ENCODE results near the gene COX7A2. TPM values are rescaled to one million over a fixed set of nuclear protein-coding genes. Genes with fewer than 3 reads are reported as not detected.

The COX7A2 gene
- total RNA-seq (100 to 1,000 TPM; 763 to 921 (median 836) TPM), polyA plus RNA-seq (2,071 TPM)
- long read RNA-seq, donor 1, transcript COX7A2-202 (4 exons, 773 nt) = major isoform, 169 of 174 reads
- long read RNA-seq, donor 1, partial matches to known transcripts = 2 of 174 reads
- long read RNA-seq, donor 1, other reads (novel, unspliced or antisense) = 2 of 174 reads
- long read RNA-seq, donor 2, transcript COX7A2-202 (4 exons, 773 nt) = major isoform, 188 of 199 reads
- long read RNA-seq, donor 2, partial matches to known transcripts = 2 of 199 reads
- long read RNA-seq, donor 2, other reads (novel, unspliced or antisense) = 9 of 199 reads
- long read RNA-seq, donor 3, transcript COX7A2-202 (4 exons, 773 nt) = major isoform, 53 of 56 reads
- long read RNA-seq, donor 3, partial matches to known transcripts = 1 of 56 reads
- long read RNA-seq, donor 3, other reads (novel, unspliced or antisense) = 2 of 56 reads
- long read RNA-seq, donor 4, transcript COX7A2-202 (4 exons, 773 nt) = major isoform, 97 of 101 reads
- long read RNA-seq, donor 4, partial matches to known transcripts = 2 of 101 reads
- long read RNA-seq, donor 4, other reads (novel, unspliced or antisense) = 1 of 101 reads

GRCh38 chr6:75243333-75244062 is at the start of gene COX7A2:
Gene COX7A2 (minus strand): TSS chr6:75243801. CDS start chr6:75243734, 67 bp downstream.
- intact Hi-C loops (cut with DNase I) = no loop called here
- no peaks in the 10 kb centered on the region for H3K9me3 ChIP-seq (ENCODE audit: control insufficient read depth, low read length)
- DNase-seq (peak; percentile 89 to 94 (median 92)), ATAC-seq (peak; percentile 98 to 99)
- WGBS = under 1% methylated on average over 36 of the region's 36 CpGs
- peaks cover 1% of the 10 kb centered on the region for H3K4me1 ChIP-seq (ENCODE audit: control insufficient read depth, insufficient read depth, low read length)
- peak within 1 kb of the TSS; percentile 90 for H3K27ac ChIP-seq (ENCODE audit: low read length)
- H3K27me3 ChIP-seq (ENCODE audit: control insufficient read depth, insufficient read depth) = no peaks in the 10 kb centered on the region
- peak within 1 kb of the TSS; percentile 80 for H3K4me3 ChIP-seq (ENCODE audit: low read length)

- peaks cover 2% of the 10 kb centered on the region for H3K4me1 ChIP-seq (ENCODE audit: control insufficient read depth, insufficient read depth, low read length)
- no peak for DNase-seq
- intact Hi-C loops (cut with DNase I) = loop anchor here in 1 of 4 donors (10.0 kb wide), 1 partner anchor 212 kb away; no protein-coding TSS in a partner anchor
- no peak for ATAC-seq
- H3K9me3 ChIP-seq (ENCODE audit: control insufficient read depth, low read length) = no peaks in the 10 kb centered on the region
- H3K27me3 ChIP-seq (ENCODE audit: control insufficient read depth, insufficient read depth) = no peaks in the 10 kb centered on the region
- no peak overlapping the region for H3K4me3 ChIP-seq (ENCODE audit: low read length)
- no peak overlapping the region for H3K27ac ChIP-seq (ENCODE audit: low read length)
- 74% methylated on average over 2 of the region's 2 CpGs for WGBS
Observed at GRCh38 chr6:75292555-75292954, 49.0 kb upstream of the COX7A2 start.

- WGBS = 60% methylated on average over 1 of the region's 1 CpG
- Histone ChIP-seq H3K4me1 (ENCODE audit: control insufficient read depth, insufficient read depth, low read length) (peaks cover 2% of the 10 kb centered on the region), H3K27ac (ENCODE audit: low read length) (no peak overlapping the region), H3K27me3 (ENCODE audit: control insufficient read depth, insufficient read depth) (no peaks in the 10 kb centered on the region), H3K9me3 (ENCODE audit: control insufficient read depth, low read length) (no peaks in the 10 kb centered on the region), H3K4me3 (ENCODE audit: low read length) (no peak overlapping the region)
- intact Hi-C loops (cut with DNase I) = loop anchor here in 1 of 4 donors (10.0 kb wide), 1 partner anchor 213 kb away; no protein-coding TSS in a partner anchor
- DNase-seq (no peak), ATAC-seq (no peak)
Observed at GRCh38 chr6:75291744-75292143, 48.1 kb upstream of the COX7A2 start.

- intact Hi-C loops (cut with DNase I) = loop anchor here in 1 of 4 donors (10.0 kb wide), 1 partner anchor 213 kb away; no protein-coding TSS in a partner anchor
- Histone ChIP-seq H3K9me3 (ENCODE audit: control insufficient read depth, low read length) (no peaks in the 10 kb centered on the region), H3K27ac (ENCODE audit: low read length) (peak overlapping the region; percentile 72), H3K4me1 (ENCODE audit: control insufficient read depth, insufficient read depth, low read length) (peaks cover 2% of the 10 kb centered on the region), H3K27me3 (ENCODE audit: control insufficient read depth, insufficient read depth) (no peaks in the 10 kb centered on the region), H3K4me3 (ENCODE audit: low read length) (no peak overlapping the region)
- 63% methylated on average over 2 of the region's 2 CpGs for WGBS
- ATAC-seq (peak in 1 of 2 donors; percentile 56), DNase-seq (no peak)
Observed at GRCh38 chr6:75291331-75291730, 47.7 kb upstream of the COX7A2 start.

GRCh38 chr6:75290136-75290945 is 46.7 kb upstream of the COX7A2 start:
- H3K9me3 ChIP-seq (ENCODE audit: control insufficient read depth, low read length) = no peaks in the 10 kb centered on the region
- no peaks in the 10 kb centered on the region for H3K27me3 ChIP-seq (ENCODE audit: control insufficient read depth, insufficient read depth)
- H3K4me1 ChIP-seq (ENCODE audit: control insufficient read depth, insufficient read depth, low read length) = peaks cover 2% of the 10 kb centered on the region
- ATAC-seq (peak in 1 of 2 donors; percentile 18), DNase-seq (no peak)
- intact Hi-C loops (cut with DNase I) = loop anchor here in 1 of 4 donors (10.0 kb wide), 1 partner anchor 214 kb away; no protein-coding TSS in a partner anchor
- no peak overlapping the region for H3K27ac ChIP-seq (ENCODE audit: low read length)
- 64% methylated on average over 7 of the region's 7 CpGs for WGBS
- H3K4me3 ChIP-seq (ENCODE audit: low read length) = no peak overlapping the region

GRCh38 chr6:75288023-75288422 is 44.4 kb upstream of the COX7A2 start:
- no peak for DNase-seq
- 93% methylated on average over 1 of the region's 1 CpG for WGBS
- intact Hi-C loops (cut with DNase I) = no loop called here
- Histone ChIP-seq H3K4me1 (ENCODE audit: control insufficient read depth, insufficient read depth, low read length) (peaks cover 2% of the 10 kb centered on the region), H3K9me3 (ENCODE audit: control insufficient read depth, low read length) (no peaks in the 10 kb centered on the region), H3K27ac (ENCODE audit: low read length) (no peak overlapping the region), H3K4me3 (ENCODE audit: low read length) (no peak overlapping the region), H3K27me3 (ENCODE audit: control insufficient read depth, insufficient read depth) (no peaks in the 10 kb centered on the region)
- ATAC-seq = no peak

GRCh38 chr6:75287424-75287823 is 43.8 kb upstream of the COX7A2 start:
- Histone ChIP-seq H3K27ac (ENCODE audit: low read length) (no peak overlapping the region), H3K27me3 (ENCODE audit: control insufficient read depth, insufficient read depth) (no peaks in the 10 kb centered on the region), H3K9me3 (ENCODE audit: control insufficient read depth, low read length) (no peaks in the 10 kb centered on the region), H3K4me1 (ENCODE audit: control insufficient read depth, insufficient read depth, low read length) (peaks cover 2% of the 10 kb centered on the region), H3K4me3 (ENCODE audit: low read length) (no peak overlapping the region)
- WGBS = 86% methylated on average over 1 of the region's 1 CpG
- intact Hi-C loops (cut with DNase I) = no loop called here
- ATAC-seq = no peak
- no peak for DNase-seq

GRCh38 chr6:75286955-75287354 is 43.4 kb upstream of the COX7A2 start:
- WGBS = 92% methylated on average over 2 of the region's 2 CpGs

GRCh38 chr6:75285283-75285639 is 41.7 kb upstream of the COX7A2 start:
- ATAC-seq = no peak

More at GRCh38 chr6:75286955-75287354, 43.4 kb upstream of the COX7A2 start:
- Histone ChIP-seq H3K27me3 (ENCODE audit: control insufficient read depth, insufficient read depth) (no peaks in the 10 kb centered on the region), H3K4me1 (ENCODE audit: control insufficient read depth, insufficient read depth, low read length) (peaks cover 2% of the 10 kb centered on the region), H3K27ac (ENCODE audit: low read length) (no peak overlapping the region), H3K9me3 (ENCODE audit: control insufficient read depth, low read length) (no peaks in the 10 kb centered on the region), H3K4me3 (ENCODE audit: low read length) (no peak overlapping the region)
- ATAC-seq (no peak), DNase-seq (no peak)
- intact Hi-C loops (cut with DNase I) = no loop called here

GRCh38 chr6:75284632-75285282 is 41.2 kb upstream of the COX7A2 start, which contains the start of gene TMEM30A:
Gene TMEM30A (minus strand): TSS chr6:75284792. CDS start chr6:75284638, 154 bp downstream.
- Histone ChIP-seq H3K4me3 (ENCODE audit: low read length) (peak within 1 kb of the TSS; percentile 97), H3K9me3 (ENCODE audit: control insufficient read depth, low read length) (no peaks in the 10 kb centered on the region), H3K27me3 (ENCODE audit: control insufficient read depth, insufficient read depth) (no peaks in the 10 kb centered on the region), H3K4me1 (ENCODE audit: control insufficient read depth, insufficient read depth, low read length) (no peaks in the 10 kb centered on the region), H3K27ac (ENCODE audit: low read length) (peak within 1 kb of the TSS; percentile 85)
- ATAC-seq (peak; percentile 100), DNase-seq (peak; percentile 98)
- WGBS = under 1% methylated on average over 55 of the region's 55 CpGs
- intact Hi-C loops (cut with DNase I) = no loop called here

More at GRCh38 chr6:75285283-75285639, 41.7 kb upstream of the COX7A2 start:
- H3K27me3 ChIP-seq (ENCODE audit: control insufficient read depth, insufficient read depth) = no peaks in the 10 kb centered on the region
- DNase-seq = no peak
- WGBS = 3% methylated on average over 6 of the region's 6 CpGs
- H3K4me1 ChIP-seq (ENCODE audit: control insufficient read depth, insufficient read depth, low read length) = no peaks in the 10 kb centered on the region
- intact Hi-C loops (cut with DNase I) = no loop called here
- H3K4me3 ChIP-seq (ENCODE audit: low read length) = peak overlapping the region; percentile 97
- H3K9me3 ChIP-seq (ENCODE audit: control insufficient read depth, low read length) = no peaks in the 10 kb centered on the region
- H3K27ac ChIP-seq (ENCODE audit: low read length) = peak overlapping the region; percentile 85
